ENCODE data around the gene TMA7B.

TMA7B gene

DNA sequence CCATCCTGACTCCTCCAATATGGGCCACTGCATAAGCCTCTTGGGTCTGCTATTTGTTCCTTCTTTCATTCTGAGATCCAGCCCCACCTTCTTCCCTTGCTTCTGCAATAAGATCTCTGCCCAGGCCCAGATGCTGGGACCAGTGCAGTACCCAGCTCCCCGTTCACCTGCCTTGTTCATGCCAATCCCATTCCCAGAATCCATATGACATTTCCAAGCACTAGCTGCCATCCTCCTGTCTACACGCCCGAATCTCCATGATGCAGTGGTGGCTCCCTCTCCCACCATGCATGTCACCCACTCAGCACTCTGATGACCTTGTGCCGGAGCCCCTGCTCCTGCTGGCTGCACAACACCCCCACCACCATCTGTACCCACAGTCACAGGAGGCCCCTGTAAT is 23.1 kb downstream of the TMA7B start:
- H3K4me1 ChIP-seq: peaks cover 3% of the 10 kb centered on the region
- H3K36me3 ChIP-seq (ENCODE audit: control insufficient read depth, insufficient read depth, low read length): no peaks in the 10 kb centered on the region
- H3K79me2 ChIP-seq: no peaks in the 10 kb centered on the region

DNA sequence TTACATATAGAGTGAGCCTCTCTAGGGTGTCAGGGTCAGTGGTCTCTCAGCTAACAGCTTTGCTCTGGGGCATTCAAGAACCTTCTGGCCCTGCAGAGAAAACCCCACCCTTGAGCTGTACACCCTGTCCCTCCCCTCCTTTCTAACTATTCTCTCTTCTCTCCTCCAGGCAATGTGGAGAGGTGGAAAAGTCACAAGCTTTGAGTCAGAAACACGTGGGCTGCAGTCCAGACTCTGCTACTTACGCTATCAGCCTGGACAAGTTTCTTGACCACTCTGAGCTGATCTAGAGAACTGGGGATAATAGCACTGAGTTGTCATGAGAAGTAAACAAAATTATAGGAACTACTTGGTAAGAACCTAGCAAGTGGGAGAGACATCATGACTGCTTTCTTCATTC is 23.8 kb downstream of the TMA7B start:
- no peaks in the 10 kb centered on the region for H3K36me3 ChIP-seq (ENCODE audit: control insufficient read depth, insufficient read depth, low read length)
- TF ChIP-seq, protein P1, sequence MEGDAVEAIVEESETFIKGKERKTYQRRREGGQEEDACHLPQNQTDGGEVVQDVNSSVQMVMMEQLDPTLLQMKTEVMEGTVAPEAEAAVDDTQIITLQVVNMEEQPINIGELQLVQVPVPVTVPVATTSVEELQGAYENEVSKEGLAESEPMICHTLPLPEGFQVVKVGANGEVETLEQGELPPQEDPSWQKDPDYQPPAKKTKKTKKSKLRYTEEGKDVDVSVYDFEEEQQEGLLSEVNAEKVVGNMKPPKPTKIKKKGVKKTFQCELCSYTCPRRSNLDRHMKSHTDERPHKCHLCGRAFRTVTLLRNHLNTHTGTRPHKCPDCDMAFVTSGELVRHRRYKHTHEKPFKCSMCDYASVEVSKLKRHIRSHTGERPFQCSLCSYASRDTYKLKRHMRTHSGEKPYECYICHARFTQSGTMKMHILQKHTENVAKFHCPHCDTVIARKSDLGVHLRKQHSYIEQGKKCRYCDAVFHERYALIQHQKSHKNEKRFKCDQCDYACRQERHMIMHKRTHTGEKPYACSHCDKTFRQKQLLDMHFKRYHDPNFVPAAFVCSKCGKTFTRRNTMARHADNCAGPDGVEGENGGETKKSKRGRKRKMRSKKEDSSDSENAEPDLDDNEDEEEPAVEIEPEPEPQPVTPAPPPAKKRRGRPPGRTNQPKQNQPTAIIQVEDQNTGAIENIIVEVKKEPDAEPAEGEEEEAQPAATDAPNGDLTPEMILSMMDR (IDR thresholded peaks at IDR 0.05): no peak
- H2AFZ ChIP-seq: no peak overlapping the region
- no peak overlapping the region for H3K9ac ChIP-seq
- H3K4me3 ChIP-seq (ENCODE audit: low read depth, low read length): no peak overlapping the region
- H3K4me1 ChIP-seq: peaks cover 3% of the 10 kb centered on the region
- no peaks in the 10 kb centered on the region for H3K27me3 ChIP-seq (ENCODE audit: control insufficient read depth, insufficient read depth, low read length)
- H3K9me3 ChIP-seq (ENCODE audit: control insufficient read depth, low read length): no peaks in the 10 kb centered on the region
- H3K27ac ChIP-seq: no peak overlapping the region
- no peaks in the 10 kb centered on the region for H3K79me2 ChIP-seq
- no peak overlapping the region for H3K4me2 ChIP-seq (ENCODE audit: low read length)

More for the DNA sequence above, 23.1 kb downstream of the TMA7B start:
- Histone ChIP-seq H2AFZ (no peak overlapping the region), H3K27ac (no peak overlapping the region), H3K4me3 (ENCODE audit: low read depth, low read length) (no peak overlapping the region), H3K9ac (no peak overlapping the region), H3K27me3 (ENCODE audit: control insufficient read depth, insufficient read depth, low read length) (no peaks in the 10 kb centered on the region), H3K9me3 (ENCODE audit: control insufficient read depth, low read length) (no peaks in the 10 kb centered on the region), H3K4me2 (ENCODE audit: low read length) (no peak overlapping the region)
- TF ChIP-seq, protein P1 (IDR thresholded peaks at IDR 0.05): no peak

DNA sequence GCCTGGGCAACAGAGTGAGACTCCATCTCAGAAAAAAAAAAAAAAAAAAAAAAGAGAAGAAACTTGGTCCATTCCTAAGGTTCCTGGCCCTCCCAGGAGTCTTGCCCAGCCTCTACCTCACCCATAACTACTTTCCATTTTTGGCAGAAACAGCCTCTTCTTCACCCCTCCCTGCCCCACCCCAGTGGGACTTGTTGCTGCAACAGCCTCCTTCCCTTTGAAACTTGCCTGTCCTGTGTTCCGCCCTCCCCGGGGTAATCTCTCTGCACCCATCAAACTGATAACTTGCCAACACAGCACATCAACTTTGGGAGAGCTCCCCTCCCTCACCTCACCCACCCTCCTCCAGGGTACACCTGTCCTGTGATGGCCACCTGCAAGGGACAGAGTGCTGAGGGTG is 24.5 kb downstream of the TMA7B start:
- H3K79me2 ChIP-seq: no peaks in the 10 kb centered on the region
- H3K4me1 ChIP-seq: peaks cover 3% of the 10 kb centered on the region
- no peak overlapping the region for H2AFZ ChIP-seq
- H3K36me3 ChIP-seq (ENCODE audit: control insufficient read depth, insufficient read depth, low read length): no peaks in the 10 kb centered on the region
- no peak overlapping the region for H3K27ac ChIP-seq
- no peak overlapping the region for H3K4me3 ChIP-seq (ENCODE audit: low read depth, low read length)
- H3K27me3 ChIP-seq (ENCODE audit: control insufficient read depth, insufficient read depth, low read length): no peaks in the 10 kb centered on the region
- H3K9ac ChIP-seq: no peak overlapping the region
- no peak overlapping the region for H3K4me2 ChIP-seq (ENCODE audit: low read length)
- TF ChIP-seq, protein P1 (IDR thresholded peaks at IDR 0.05): no peak
- H3K9me3 ChIP-seq (ENCODE audit: control insufficient read depth, low read length): no peaks in the 10 kb centered on the region

DNA sequence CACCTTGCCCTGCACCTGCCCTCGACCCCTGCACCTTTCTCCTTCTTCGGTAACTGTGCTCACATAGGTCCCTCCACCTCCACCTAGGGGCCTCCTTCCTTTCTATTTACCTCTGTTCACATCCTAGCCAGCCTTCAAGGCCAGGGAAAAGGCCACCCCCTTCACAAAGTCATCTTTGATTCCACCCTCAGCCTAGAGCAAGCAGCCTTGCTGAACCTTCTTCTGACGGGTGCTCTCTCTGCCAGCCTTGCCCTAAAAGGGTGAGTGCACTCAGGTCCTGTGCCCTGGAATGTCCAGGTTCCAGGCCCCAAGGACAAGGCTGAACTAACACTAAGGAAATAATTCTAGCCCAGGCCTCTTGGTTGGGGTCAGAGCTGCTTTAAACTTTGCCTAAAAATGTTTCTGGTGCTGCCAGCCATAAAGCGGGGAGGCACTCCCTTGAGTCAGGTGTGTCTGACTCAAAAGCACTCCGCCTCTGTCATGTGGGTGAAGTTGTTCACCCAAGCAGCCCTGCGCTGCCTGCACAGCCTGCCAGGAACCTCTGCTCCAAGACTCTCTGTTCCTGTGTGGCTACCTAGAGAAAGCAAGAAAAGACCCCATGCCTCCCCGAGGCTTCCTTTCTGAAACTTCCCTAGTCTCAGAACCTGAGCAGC is 25.3 kb downstream of the TMA7B start:
- TF ChIP-seq, protein P1 (IDR thresholded peaks at IDR 0.05): no peak
- no peak overlapping the region for H2AFZ ChIP-seq
- H3K9me3 ChIP-seq (ENCODE audit: control insufficient read depth, low read length): no peaks in the 10 kb centered on the region
- H3K9ac ChIP-seq: no peak overlapping the region
- no peaks in the 10 kb centered on the region for H3K79me2 ChIP-seq
- H3K4me1 ChIP-seq: peaks cover 3% of the 10 kb centered on the region
- no peaks in the 10 kb centered on the region for H3K36me3 ChIP-seq (ENCODE audit: control insufficient read depth, insufficient read depth, low read length)
- no peak overlapping the region for H3K27ac ChIP-seq
- H3K4me2 ChIP-seq (ENCODE audit: low read length): no peak overlapping the region
- no peaks in the 10 kb centered on the region for H3K27me3 ChIP-seq (ENCODE audit: control insufficient read depth, insufficient read depth, low read length)
- H3K4me3 ChIP-seq (ENCODE audit: low read depth, low read length): no peak overlapping the region

All from parathyroid adenoma (tissue), 2 donors.